Posterior cingulate gyrus (tissue), 11 donors: ENCODE results near the gene PSMD2.
"Not testable (repeated sequence)": the region's sequence is repeated elsewhere in the genome, so short reads cannot be mapped to it uniquely, and the experiment has no call there.

Source experiments
- DNase-seq, 10 donors: peaks; one replicate each; pipeline versions ENCODE4 v3.0.0 to v3.0.0-alpha.2; 2020 to 2021; ENCODE audit warnings: mixed read lengths in 3 of 10
- intact Hi-C: fragments of 100-400 bp; cut with DNase I; formaldehyde crosslinking; loops from one replicate; pipeline ENCODE4 v1.15.1; 2023

The PSMD2 gene

GRCh38 chr3:184335661-184336546 lies 36.9 kb downstream of the PSMD2 start:
- DNase-seq, result peak; percentile 87 to 99 (median 92)
- intact Hi-C loops, result loop anchor here (2.0 kb wide), 1 partner anchor 15 kb away; no protein-coding TSS in a partner anchor

GRCh38 chr3:184336547-184337398 lies 37.7 kb downstream of the PSMD2 start:
- DNase-seq, result peak in 1 of 10 donors; percentile 43
- intact Hi-C loops, result loop anchor here (2.0 kb wide), 1 partner anchor 16 kb away; no protein-coding TSS in a partner anchor

- peak in 9 of 10 donors; percentile 34 to 95 (median 74) for DNase-seq
- intact Hi-C loops, result loop anchor here (2.0 kb wide), 1 partner anchor 17 kb away; no protein-coding TSS in a partner anchor
Observed at GRCh38 chr3:184337399-184337714, 38.3 kb downstream of the PSMD2 start, which contains the start of gene FAM131A. FAM131A (plus strand) TSS chr3:184337600; CDS start chr3:184337631, 31 bp downstream.

GRCh38 chr3:184337981-184338380 lies 38.9 kb downstream of the PSMD2 start:
- intact Hi-C loops, result loop anchor here (2.0 kb wide), 1 partner anchor 17 kb away; no protein-coding TSS in a partner anchor
- DNase-seq, result no peak

DNA sequence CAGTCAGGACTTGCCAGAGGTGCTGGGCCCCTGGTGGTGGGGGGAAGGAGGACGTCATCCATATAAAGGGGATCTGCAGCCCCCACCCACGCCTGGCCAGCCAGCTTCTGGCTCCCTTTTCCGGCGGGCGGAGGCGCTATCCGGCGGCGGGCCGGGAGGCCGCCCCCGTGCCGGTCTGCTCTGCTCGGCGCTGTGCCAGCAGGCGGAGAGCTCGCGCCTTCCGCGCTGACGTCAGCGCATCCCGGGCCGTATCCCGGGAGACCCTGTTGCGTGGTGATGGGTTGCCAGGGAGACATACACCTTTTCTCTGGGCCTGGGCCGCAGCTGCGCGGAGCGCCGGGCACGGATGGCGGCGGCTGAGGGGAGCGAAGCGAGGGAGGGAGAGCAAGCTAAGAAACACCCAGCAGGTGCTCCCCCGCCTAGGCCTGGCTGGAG lies 39.5 kb downstream of the PSMD2 start:
- peak; percentile 68 to 98 (median 88) for DNase-seq
- intact Hi-C loops, result no loop called here

GRCh38 chr3:184339001-184339400 lies 40.0 kb downstream of the PSMD2 start:
- intact Hi-C loops, result no loop called here

GRCh38 chr3:184339451-184340135 lies 40.6 kb downstream of the PSMD2 start:
- intact Hi-C loops, DNase-seq: not testable (repeated sequence)

More at GRCh38 chr3:184339001-184339400, 40.0 kb downstream of the PSMD2 start:
- DNase-seq, result no peak

DNA sequence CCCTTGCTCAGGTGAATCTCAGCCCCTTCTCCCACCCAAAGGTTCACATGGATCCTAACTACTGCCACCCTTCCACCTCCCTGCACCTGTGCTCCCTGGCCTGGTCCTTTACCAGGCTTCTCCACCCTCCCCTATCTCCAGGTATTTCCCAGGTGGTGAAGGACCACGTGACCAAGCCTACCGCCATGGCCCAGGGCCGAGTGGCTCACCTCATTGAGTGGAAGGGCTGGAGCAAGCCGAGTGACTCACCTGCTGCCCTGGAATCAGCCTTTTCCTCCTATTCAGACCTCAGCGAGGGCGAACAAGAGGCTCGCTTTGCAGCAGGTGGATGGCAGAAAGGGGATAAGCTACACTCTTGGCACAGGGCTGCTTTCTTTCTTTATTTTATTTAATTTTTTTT lies 42.9 kb downstream of the PSMD2 start:
- intact Hi-C loops, result no loop called here
- peak in 2 of 10 donors; percentile 25 to 40 for DNase-seq

DNA sequence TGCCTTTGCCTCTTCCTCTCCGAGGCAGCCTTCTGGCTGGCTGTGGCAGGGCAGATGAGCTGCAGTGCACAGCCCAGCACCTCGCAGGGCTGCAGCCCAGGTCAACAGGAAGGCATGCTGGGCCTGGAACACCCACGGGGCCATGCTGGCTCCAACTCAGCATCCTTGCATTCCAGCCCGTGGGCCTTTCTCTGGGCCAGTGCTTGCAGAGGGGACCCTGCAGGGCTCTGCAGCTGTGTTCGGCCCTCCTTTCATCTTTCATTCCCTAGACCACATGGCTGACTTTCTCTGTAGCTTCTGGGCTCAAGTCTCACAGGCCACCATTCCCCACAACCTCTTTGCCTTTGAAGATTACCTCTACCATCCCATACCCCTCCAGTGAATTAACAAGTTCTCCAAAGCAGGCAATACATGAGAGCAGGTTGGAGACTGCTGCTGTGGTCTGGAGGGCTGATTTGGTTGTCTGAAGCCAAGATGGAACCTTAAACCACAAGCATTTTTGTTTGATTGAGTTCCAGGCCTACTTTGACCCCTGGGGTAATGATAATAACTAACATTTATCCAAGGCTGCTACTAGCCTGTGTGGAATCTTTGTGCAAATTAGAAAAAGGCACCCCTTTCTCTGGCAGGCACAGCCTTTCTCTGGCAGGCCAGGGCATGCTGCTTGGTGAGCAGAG lies 44.3 kb downstream of the PSMD2 start:
- intact Hi-C loops, result no loop called here
- peak in 3 of 10 donors; percentile 51 to 76 (median 69) for DNase-seq

DNA sequence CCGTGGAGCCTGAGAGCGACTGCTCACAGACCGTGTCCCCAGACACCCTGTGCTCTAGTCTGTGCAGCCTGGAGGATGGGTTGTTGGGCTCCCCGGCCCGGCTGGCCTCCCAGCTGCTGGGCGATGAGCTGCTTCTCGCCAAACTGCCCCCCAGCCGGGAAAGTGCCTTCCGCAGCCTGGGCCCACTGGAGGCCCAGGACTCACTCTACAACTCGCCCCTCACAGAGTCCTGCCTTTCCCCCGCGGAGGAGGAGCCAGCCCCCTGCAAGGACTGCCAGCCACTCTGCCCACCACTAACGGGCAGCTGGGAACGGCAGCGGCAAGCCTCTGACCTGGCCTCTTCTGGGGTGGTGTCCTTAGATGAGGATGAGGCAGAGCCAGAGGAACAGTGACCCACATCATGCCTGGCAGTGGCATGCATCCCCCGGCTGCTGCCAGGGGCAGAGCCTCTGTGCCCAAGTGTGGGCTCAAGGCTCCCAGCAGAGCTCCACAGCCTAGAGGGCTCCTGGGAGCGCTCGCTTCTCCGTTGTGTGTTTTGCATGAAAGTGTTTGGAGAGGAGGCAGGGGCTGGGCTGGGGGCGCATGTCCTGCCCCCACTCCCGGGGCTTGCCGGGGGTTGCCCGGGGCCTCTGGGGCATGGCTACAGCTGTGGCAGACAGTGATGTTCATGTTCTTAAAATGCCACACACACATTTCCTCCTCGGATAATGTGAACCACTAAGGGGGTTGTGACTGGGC lies 45.7 kb downstream of the PSMD2 start:
- DNase-seq, result peak in 3 of 10 donors; percentile 75 to 83 (median 81)
- intact Hi-C loops, result no loop called here

GRCh38 chr3:184345317-184346144 lies 46.5 kb downstream of the PSMD2 start:
- peak; percentile 78 to 98 (median 88) for DNase-seq

GRCh38 chr3:184346480-184347190 lies 47.6 kb downstream of the PSMD2 start:
- DNase-seq, result peak in 3 of 10 donors; percentile 67 to 85 (median 70)
- intact Hi-C loops, result no loop called here

More at GRCh38 chr3:184345317-184346144, 46.5 kb downstream of the PSMD2 start:
- intact Hi-C loops, result no loop called here

- peak in 3 of 10 donors; percentile 55 to 66 (median 64) for DNase-seq
- intact Hi-C loops, result no loop called here
Observed at GRCh38 chr3:184347321-184348056, 48.4 kb downstream of the PSMD2 start.

DNA sequence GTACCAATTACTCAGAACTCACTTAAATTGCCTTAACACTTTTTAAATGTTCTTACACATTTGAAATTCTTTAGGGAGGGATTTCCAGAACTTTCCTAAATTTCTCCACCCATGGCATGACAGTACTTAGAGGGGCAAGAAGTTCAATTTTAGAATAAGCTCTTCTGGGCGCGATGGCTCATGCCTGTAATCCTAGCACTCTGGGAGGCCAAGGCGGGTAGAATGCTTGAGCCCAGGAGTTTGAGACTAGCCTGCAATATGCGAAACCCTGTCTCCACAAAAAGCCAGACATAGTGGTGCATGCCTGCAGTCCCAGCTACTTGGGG lies 49.0 kb downstream of the PSMD2 start:
- intact Hi-C loops, result no loop called here
- peak in 3 of 10 donors; percentile 13 to 37 (median 30) for DNase-seq

- intact Hi-C loops, result no loop called here
- DNase-seq, result peak in 3 of 10 donors; percentile 53 to 75 (median 56)
Observed at GRCh38 chr3:184349563-184350470, 50.8 kb downstream of the PSMD2 start.

DNA sequence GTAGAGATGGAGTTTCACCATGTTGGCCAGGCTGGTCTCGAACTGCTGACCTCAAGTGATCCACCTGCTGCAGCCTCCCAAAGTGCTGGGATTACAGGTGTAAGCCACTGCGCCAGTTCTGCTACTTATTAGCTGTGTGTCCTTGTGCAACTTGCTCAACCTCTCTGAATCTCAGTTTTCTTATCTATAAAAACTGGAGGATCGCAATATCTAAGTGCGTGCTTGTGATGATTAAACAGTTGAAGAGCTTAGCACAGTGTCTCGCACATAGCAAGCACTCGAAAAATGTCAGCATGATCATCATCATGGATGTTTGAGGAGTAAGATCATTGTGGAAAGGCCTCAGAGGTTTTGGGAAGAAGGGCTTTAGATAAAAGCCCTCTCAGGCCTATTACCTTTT lies 51.6 kb downstream of the PSMD2 start:
- intact Hi-C loops, result no loop called here
- DNase-seq, result no peak
